ENCODE results near the gene MYZAP. TPM values are rescaled to one million over a fixed set of nuclear protein-coding genes. Genes with fewer than 3 reads are reported as not detected.

MYZAP gene
- total RNA-seq, 1 experiment from 2014 or later: not detected

DNA sequence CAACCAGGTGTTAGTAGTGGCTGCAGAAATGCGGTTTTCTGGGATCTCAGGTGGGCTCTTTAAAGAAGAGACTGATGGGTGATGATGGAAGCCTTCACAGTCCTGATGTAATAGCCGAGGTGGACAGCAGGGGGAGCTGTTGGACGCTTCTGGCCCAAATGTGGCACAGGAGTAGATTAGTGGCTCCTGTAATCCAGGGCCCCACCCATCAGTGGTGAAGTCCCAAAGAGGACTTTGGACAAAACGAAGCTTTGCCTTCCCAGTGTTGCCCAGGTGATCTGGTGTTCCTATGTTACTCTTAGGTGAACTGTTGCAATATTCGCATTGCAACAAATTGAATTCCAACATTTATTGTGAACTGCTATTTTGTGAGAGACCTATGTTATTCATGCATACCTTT lies 31.8 kb upstream of the MYZAP start:
- in situ Hi-C loops (cut with HindIII; ENCODE audit: low pct_unique_long_range_greater_than_20kb, low sequenced_read_pairs): no loop called here

DNA sequence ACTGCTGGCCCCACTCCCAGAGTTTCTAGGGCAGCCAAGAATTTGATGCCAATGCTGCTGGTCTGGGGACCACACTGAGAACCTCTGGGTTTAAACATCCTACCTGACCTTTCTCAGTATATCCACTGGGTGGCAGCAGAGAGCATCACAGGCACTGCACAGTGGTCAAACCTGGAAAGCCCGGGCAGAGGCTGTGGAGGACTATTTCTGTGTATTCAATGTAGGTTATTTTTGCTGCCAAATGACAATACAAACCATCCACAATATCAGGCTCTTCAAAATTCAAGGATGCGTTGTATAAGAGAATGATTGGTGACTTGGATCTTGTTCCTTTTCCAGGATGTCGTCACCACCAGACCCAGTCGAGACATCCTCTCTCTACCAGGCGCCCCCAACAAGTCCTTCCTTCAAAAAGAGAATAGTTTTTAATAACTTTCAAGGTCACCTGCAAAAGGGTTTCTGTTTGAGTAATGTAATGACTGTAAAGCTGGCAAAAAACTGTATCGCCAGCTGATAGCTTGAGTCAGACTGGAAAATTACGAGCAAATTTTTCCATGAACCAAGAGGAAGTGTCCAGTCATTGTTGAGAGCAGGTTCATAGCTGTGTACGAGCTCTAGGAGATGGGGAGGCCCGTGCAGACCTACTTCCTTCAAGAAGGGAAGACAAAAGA lies 30.5 kb upstream of the MYZAP start:
- peak; percentile 32 for DNase-seq (ENCODE audit: low read depth)
- in situ Hi-C loops (cut with HindIII; ENCODE audit: low pct_unique_long_range_greater_than_20kb, low sequenced_read_pairs): no loop called here

More for the DNA sequence above, 31.8 kb upstream of the MYZAP start:
- peak; percentile 23 for DNase-seq (ENCODE audit: low read depth)

DNA sequence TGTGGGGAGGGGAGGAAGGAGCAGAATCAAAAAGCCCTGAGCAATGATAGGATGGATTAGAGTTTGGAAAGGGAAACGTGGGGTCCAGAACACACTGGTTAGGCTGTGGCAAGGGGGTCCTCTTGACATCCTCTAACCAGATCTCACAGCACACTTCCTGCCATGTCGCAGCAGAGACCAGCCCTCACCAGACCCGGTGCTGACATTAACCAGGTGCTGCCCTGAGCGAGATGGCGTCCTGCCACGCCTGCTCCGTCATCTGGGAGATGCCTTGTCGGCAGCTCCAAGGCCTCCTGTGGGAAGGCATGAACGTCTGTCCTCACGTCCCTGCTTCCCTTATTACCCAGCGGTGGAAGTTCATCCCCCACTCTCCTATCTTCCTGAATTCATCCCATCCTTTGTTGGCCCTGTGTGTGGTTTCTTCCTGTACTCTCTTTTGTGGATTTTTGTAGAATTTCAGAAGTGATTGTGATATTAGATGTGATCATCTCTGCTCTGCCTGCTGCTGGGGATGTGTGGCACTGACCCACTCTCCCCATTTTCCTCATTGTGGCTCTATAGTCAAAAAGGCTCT lies 29.4 kb upstream of the MYZAP start:
- DNase-seq (ENCODE audit: low read depth): no peak
- in situ Hi-C loops (cut with HindIII; ENCODE audit: low pct_unique_long_range_greater_than_20kb, low sequenced_read_pairs): no loop called here

DNA sequence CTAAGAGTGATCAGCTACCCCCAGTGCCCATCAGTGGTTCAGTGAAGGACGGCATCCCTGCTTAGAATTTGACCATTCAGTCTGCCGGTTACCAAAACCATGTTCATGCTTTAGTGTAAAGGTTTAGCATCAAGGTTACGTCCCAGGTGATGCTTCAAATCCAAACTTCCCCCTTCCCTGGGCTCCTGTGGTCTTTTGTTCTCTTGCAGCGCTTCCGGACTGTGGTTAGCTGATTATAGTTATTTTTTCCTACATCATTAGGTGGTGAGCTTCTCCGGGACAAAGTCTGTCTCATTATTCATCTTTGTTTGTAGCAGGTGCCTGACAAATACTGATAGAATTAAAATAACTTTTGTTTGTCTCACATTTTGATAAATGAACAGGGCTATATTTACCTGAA lies 28.3 kb upstream of the MYZAP start:
- in situ Hi-C loops (cut with HindIII; ENCODE audit: low pct_unique_long_range_greater_than_20kb, low sequenced_read_pairs): no loop called here
- no peak for DNase-seq (ENCODE audit: low read depth)

DNA sequence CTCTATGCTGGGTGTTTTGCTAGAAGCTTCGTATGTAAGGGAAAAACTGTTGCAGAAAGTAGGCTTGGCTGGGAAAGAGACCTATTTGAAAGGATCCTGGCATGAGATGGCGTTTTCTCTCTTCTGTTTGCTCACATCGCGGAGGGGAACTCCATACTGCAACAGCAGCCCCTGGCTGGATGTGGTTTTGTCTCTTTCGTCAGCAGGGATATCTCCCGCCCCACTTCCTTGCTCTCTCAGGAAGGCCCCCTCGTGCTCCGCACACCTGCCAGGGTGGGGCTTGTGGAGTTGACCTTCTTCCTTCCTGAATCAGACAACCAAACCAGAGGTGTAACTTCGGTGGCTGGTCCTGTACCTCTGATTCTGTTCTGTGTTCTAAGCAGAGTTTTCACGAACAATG lies 26.4 kb upstream of the MYZAP start:
- DNase-seq (ENCODE audit: low read depth): no peak
- in situ Hi-C loops (cut with HindIII; ENCODE audit: low pct_unique_long_range_greater_than_20kb, low sequenced_read_pairs): no loop called here

DNA sequence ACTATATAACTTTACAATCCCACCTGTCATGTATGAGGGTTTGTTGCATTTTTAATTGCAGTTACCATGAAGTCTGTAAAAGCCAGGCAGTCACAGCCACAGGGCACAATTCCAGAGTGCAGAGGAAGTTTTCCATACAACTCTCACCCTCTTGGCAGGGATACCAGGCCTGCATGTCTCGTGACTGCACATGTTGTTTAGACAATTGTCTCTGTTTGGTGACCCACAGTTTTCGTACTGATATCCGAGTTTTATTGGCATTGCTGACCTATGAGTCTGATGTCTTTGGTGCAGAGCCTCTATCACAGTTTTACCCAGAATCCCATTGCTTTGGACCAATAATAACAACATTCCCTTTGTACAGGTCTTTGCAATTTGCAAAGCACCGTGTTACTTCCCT lies 24.9 kb upstream of the MYZAP start:
- in situ Hi-C loops (cut with HindIII; ENCODE audit: low pct_unique_long_range_greater_than_20kb, low sequenced_read_pairs): no loop called here
- no peak for DNase-seq (ENCODE audit: low read depth)

DNA sequence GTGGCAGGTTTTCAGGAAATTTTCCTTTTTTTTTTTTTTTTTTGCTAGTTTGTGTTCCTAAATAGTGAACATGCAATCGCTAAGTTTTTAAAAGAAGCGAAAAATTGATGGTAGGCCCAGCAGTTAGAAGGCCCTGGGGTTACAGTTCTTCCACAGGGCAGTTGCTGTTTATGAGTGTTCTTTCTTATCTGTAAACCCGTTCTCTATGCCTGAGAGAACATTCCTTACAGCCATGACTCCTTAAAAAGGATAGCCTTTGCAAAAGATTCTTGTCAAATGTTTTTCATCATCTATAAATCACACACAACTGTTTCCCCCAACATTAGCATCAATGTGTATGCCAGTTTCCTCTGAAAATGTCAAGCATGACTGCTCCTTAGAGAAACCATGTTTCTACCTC lies 23.8 kb upstream of the MYZAP start:
- in situ Hi-C loops (cut with HindIII; ENCODE audit: low pct_unique_long_range_greater_than_20kb, low sequenced_read_pairs): no loop called here
- DNase-seq (ENCODE audit: low read depth): no peak

DNA sequence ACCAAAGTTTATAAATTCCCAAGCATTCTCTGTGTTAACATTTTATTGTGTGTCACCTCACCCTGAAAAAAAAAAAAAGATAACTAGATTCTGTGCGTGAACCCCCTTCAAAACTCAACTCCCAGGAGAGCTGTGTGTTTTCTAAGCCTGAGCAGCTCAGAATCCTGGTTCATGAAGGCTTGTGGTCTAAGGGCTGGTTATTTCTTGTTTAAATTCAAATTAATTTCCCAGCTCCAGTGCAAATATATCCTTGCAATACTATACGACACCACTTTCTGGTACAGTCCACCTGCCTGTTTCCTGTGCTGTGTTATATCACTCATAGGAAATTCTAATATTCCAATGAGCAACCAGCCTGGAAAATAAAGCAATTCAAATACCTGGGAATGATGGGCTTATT lies 23.4 kb upstream of the MYZAP start:
- DNase-seq (ENCODE audit: low read depth): no peak
- in situ Hi-C loops (cut with HindIII; ENCODE audit: low pct_unique_long_range_greater_than_20kb, low sequenced_read_pairs): no loop called here

DNA sequence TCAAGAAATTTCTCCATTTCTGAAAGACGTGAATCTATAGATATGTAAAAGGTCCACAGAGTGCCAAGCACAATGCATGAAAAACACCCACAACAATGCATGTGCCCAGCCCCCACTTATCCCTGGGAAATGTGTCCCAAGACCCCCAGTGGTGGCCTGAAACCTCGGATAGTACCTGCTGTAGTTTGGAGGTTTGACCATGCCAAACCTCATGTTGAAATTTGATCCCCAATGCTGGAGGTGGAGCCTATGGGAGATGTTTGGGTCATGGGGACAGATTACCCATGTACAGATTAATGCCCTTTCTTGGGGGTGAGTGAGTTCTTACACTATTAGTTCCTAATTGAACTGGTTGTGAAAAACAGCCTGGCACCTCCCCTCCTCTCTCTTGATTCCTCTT lies 21.4 kb upstream of the MYZAP start:
- no peak for DNase-seq (ENCODE audit: low read depth)
- in situ Hi-C loops (cut with HindIII; ENCODE audit: low pct_unique_long_range_greater_than_20kb, low sequenced_read_pairs): no loop called here

DNA sequence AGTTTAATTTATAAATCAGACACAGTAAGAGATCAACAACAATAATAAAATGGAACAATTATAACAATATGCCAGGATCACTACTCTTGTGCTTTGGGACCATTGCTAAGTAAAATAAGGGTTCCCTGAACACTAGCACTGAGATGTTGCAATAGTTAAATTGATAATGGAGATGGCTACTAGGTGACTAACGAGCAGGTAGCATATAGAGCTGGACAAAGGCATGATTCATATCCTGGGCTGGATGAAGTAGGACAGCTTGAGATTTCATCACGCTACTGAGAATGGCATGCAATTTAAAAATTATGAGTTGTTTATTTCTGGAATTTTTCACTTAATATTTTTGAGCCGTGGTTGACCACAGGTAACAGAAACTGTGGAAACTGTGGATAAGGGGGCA lies 20.7 kb upstream of the MYZAP start:
- DNase-seq (ENCODE audit: low read depth): no peak
- in situ Hi-C loops (cut with HindIII; ENCODE audit: low pct_unique_long_range_greater_than_20kb, low sequenced_read_pairs): no loop called here

DNA sequence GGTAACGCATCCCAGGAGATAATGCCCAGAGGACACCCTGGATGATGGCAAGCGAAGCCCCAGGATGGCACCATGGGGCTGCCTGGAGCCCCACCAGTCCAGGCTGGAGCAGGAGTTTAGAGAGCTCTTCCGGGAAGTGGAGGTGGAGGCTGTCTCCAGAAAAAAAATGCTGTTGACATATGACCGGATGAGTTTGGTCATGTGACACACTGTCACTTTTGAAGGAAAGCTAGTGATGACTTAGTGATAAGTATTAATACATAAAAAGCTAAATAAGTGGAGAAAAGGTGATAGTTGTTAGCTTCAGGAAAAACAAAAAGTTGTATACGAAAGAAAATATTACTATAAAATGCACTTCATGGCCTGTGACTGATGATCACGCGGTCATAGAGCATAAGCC lies 20.0 kb upstream of the MYZAP start:
- no peak for DNase-seq (ENCODE audit: low read depth)
- in situ Hi-C loops (cut with HindIII; ENCODE audit: low pct_unique_long_range_greater_than_20kb, low sequenced_read_pairs): no loop called here

DNA sequence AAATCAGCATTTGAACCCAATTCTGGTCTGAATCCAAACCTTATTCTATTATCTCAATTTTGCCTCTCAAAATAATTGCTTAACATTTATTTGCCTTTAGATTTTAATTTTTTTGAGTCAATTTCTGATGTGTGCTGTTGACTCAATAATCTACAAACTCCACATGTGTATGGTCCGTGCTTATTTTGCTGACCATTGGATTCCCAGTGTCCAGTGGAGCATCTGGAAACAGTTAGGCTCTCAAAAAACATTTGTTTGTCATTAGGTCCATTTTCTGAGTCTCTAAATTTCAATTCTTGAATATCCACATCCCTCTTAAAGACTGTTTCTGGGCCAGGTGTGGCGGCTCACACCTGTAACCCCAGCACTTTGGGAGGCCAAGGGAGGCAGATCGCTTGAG lies 19.2 kb upstream of the MYZAP start:
- DNase-seq (ENCODE audit: low read depth): no peak
- in situ Hi-C loops (cut with HindIII; ENCODE audit: low pct_unique_long_range_greater_than_20kb, low sequenced_read_pairs): no loop called here

DNA sequence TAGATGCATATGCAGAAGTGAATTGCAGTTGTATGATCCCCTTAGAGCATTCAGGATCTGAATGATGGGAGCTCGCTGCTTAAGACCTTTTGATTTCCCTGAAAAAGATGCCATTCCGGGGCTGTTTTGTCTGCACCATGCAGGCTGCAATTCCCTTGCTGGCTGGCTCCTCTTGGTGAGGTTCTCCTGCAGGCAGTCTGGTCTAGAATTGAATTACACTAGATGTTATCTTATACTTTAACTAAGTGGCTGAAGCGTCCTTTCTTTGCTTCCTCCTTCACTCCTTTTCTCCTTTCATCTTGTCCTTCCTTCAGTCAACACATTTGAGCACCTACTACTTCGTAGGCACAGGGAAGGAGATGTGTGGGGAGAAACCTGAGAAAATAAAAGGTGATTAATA lies 18.6 kb upstream of the MYZAP start:
- no peak for DNase-seq (ENCODE audit: low read depth)
- in situ Hi-C loops (cut with HindIII; ENCODE audit: low pct_unique_long_range_greater_than_20kb, low sequenced_read_pairs): no loop called here

DNA sequence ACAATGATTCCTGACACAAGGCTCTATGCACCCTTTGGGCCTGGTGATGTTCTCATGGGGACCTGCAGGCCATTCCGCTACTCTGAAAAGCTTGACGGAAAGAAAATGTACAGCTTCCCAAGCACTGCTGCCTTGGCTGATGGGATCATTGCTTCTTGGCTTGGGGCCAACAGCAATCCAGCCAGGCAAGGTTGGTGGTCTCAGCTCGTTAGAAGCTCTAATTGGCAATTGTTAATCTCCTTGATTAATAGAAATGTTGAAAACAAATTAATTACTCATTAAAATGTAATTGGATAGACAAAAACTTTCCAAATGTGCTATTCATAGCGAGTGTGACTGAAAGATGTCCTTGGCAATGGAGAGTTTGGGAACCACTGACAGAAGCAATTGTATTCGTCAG lies 16.3 kb upstream of the MYZAP start:
- in situ Hi-C loops (cut with HindIII; ENCODE audit: low pct_unique_long_range_greater_than_20kb, low sequenced_read_pairs): no loop called here

DNA sequence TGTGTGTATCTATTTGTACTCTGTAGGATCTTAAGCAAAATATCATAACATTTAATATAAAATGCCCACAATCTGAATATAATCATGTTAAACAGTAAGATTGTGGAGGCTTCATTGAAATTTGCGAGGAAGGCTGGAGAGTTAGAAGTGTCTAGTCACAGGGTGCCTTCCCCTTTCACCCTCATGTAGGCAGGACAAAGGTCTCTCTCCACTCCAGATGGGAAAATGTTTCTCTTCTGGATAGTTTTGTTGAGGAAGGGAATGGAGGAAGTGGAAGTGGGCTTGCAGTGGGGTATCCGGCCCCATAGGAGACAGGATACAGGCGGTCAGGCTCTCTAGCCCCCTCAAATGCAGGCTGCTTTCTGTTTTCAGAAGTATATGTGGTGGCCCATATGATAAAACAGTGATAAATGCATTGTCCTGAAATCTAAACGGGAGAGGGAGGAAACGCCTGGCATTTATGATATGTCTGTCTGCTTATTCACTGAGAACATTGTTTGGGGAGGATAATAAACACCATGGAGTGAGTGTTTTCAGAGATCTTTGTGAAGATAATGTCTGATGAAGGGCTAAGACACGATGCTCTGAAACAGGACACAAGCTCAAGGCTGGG lies 13.3 kb upstream of the MYZAP start:
- DNase-seq (ENCODE audit: low read depth): no peak
- in situ Hi-C loops (cut with HindIII; ENCODE audit: low pct_unique_long_range_greater_than_20kb, low sequenced_read_pairs): no loop called here

More for the DNA sequence above, 16.3 kb upstream of the MYZAP start:
- DNase-seq (ENCODE audit: low read depth): no peak

DNA sequence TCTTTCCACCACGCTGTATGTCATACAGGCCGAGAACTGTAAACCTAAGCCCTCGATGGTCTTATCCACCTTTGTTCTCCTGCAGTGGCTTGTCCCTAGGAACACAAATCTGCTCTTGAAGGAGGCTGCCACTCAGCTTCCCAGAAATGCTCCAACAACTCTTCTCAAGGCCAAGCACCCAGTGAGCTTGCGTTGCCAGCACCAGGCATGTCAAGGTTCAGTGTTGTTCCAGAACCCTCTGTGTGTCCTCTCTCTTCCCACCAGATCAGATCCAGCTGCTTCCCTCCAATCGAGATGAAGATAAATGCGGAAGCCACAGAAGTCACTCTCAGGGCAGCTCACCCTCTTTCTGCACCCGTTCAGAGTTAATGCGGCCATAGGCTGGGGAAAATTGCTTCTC lies 11.3 kb upstream of the MYZAP start:
- in situ Hi-C loops (cut with HindIII; ENCODE audit: low pct_unique_long_range_greater_than_20kb, low sequenced_read_pairs): no loop called here
- no peak for DNase-seq (ENCODE audit: low read depth)

DNA sequence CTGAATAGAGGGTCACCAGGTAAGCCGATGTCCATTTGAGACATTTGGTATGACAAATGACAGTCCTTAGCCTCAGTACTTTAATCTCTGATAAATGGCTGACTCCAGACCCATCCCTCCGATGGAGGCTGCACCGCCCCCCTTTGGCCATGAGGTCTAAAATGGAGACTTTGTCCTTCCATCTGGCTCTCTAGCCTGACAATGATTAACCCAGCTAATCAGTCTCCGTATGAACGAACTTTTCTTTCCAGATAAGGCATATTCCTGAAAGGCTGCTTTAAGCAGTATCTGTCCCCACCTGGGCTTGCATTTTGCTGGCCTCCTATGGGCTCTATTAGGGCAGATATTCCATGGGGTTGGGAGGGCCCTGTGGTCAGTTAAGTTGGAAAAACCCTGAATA lies 10.8 kb upstream of the MYZAP start:
- in situ Hi-C loops (cut with HindIII; ENCODE audit: low pct_unique_long_range_greater_than_20kb, low sequenced_read_pairs): no loop called here

DNA sequence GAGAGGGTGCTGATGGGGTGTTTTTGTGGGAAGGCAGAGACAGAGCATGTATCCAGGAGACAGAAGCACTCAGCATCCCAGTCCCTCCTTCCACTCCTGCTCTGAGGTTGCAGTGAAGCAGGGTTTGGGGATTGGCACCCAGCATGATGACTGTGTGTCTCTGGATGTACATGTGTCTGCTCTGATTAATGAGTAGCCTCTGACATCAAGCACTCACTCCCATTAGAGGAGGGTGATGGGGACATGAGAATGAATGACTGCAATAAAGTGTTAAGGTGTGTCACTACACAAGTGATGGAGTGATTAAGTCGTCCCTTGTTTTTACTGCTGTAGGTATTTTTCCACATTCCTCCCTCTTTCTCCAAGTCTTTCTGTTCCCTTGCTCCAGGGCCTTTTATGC lies 9.6 kb upstream of the MYZAP start:
- in situ Hi-C loops (cut with HindIII; ENCODE audit: low pct_unique_long_range_greater_than_20kb, low sequenced_read_pairs): no loop called here
- DNase-seq (ENCODE audit: low read depth): no peak

More for the DNA sequence above, 10.8 kb upstream of the MYZAP start:
- DNase-seq (ENCODE audit: low read depth): no peak

DNA sequence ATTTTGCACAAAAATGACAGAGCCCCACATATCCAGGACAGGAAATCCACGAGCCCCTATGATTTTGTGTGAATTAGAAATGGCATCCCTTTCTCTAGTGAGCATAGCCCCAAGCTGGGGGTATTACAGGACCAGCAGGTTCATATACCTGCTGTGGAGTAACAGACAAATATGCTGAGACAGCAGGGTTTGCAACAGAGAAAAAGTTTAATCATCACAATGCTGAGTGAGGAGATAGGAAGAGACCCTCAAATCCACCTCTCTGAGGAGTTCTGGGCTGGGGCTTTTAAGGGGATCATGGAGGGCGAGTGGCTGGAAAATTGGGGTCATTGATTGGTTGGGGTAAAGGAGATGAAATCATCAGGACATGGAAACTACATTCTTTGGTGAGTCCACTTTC lies 8.4 kb upstream of the MYZAP start:
- DNase-seq (ENCODE audit: low read depth): no peak
- in situ Hi-C loops (cut with HindIII; ENCODE audit: low pct_unique_long_range_greater_than_20kb, low sequenced_read_pairs): no loop called here

DNA sequence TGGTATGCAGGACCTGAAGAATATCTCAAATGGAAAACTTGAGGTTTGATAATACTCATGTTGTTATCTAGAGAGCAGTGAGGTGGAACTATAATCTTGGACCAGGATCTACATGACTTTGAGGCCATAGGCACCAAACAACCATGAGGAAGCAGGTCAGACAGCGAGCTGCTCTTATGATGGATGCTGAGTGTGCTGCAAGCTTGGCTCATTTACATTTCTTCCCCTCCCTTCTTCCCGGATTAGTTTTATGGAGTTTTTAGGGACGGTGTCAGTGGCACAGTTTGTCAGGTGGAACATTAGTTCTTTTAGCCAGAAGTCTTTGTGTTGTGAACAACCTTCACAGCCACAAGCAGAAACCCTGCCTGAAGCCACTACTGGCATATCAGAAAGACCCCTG lies 8.0 kb upstream of the MYZAP start:
- in situ Hi-C loops (cut with HindIII; ENCODE audit: low pct_unique_long_range_greater_than_20kb, low sequenced_read_pairs): no loop called here
- DNase-seq (ENCODE audit: low read depth): no peak

Measured in Caki2 (cell line).